Raji (cell line): ENCODE data around the gene SETD2.

Experiments
- POLR2A ChIP-seq: IDR thresholded peaks from 2 replicates; pipeline ENCODE4 v1.6.1; 2011; ENCODE audit warnings: low read depth, low read length, control low read depth; ENCODE audit not compliant: insufficient read depth

The SETD2 gene

GRCh38 chr3:47159820-47160219, 4.1 kb downstream of the SETD2 start:
- no peak for TF ChIP-seq POLR2A

- no peak for TF ChIP-seq POLR2A
These were observed 5.7 kb downstream of the SETD2 start for GRCh38 chr3:47158208-47158607.

GRCh38 chr3:47156396-47156795, 7.5 kb downstream of the SETD2 start:
- TF ChIP-seq POLR2A: no peak

GRCh38 chr3:47152578-47152977, 11.3 kb downstream of the SETD2 start:
- no peak for TF ChIP-seq POLR2A

- no peak for TF ChIP-seq POLR2A
These were observed 12.1 kb downstream of the SETD2 start for GRCh38 chr3:47151836-47152235.

GRCh38 chr3:47149339-47149933, 14.5 kb downstream of the SETD2 start:
- no peak for TF ChIP-seq POLR2A

GRCh38 chr3:47145272-47145671, 18.6 kb downstream of the SETD2 start:
- no peak for TF ChIP-seq POLR2A

- TF ChIP-seq POLR2A: no peak
These were observed 20.8 kb downstream of the SETD2 start for GRCh38 chr3:47143068-47143467.

- TF ChIP-seq POLR2A: no peak
These were observed 29.6 kb downstream of the SETD2 start for GRCh38 chr3:47134311-47134710.

- TF ChIP-seq POLR2A: no peak
These were observed 30.3 kb downstream of the SETD2 start for GRCh38 chr3:47133641-47134040.

- TF ChIP-seq POLR2A: no peak
These were observed 33.4 kb downstream of the SETD2 start for GRCh38 chr3:47130557-47130956.

- TF ChIP-seq POLR2A: no peak
These were observed 35.8 kb downstream of the SETD2 start for GRCh38 chr3:47128137-47128536.

- no peak for TF ChIP-seq POLR2A
These were observed 40.1 kb downstream of the SETD2 start for GRCh38 chr3:47123857-47124256.

GRCh38 chr3:47121409-47121808, 42.5 kb downstream of the SETD2 start:
- TF ChIP-seq POLR2A: no peak

GRCh38 chr3:47120138-47120537, 43.8 kb downstream of the SETD2 start:
- no peak for TF ChIP-seq POLR2A

GRCh38 chr3:47117807-47118364, 46.0 kb downstream of the SETD2 start:
- TF ChIP-seq POLR2A: no peak
